ENCODE measurements around the gene EPN3.

EPN3 gene

GRCh38 chr17:50508573-50509460 is 23.7 kb upstream of the EPN3 start:
- Histone ChIP-seq H3K27me3 (replicated peaks; ENCODE audit: control insufficient read depth, insufficient read depth, low read length, poor library complexity, severe bottlenecking) (no peaks in the 10 kb centered on the region), H3K4me3 (ENCODE audit: insufficient read depth, low read depth, low read length, poor library complexity, severe bottlenecking) (peak overlapping the region; percentile 74), H3K4me1 (ENCODE audit: control insufficient read depth, insufficient read depth, low read length, poor library complexity, severe bottlenecking) (peaks cover 12% of the 10 kb centered on the region), H3K9me3 (ENCODE audit: control insufficient read depth, low read length) (no peaks in the 10 kb centered on the region), H3K36me3 (ENCODE audit: control insufficient read depth, insufficient read depth, low read length) (no peaks in the 10 kb centered on the region), H3K27ac (ENCODE audit: insufficient read depth, low read length, poor library complexity, severe bottlenecking) (peak overlapping the region; percentile 62)
- DNase-seq: no peak

GRCh38 chr17:50511058-50511457 is 21.5 kb upstream of the EPN3 start:
- H3K36me3 ChIP-seq (ENCODE audit: control insufficient read depth, insufficient read depth, low read length): no peaks in the 10 kb centered on the region
- peak in 1 of 3 donors; percentile 18 for DNase-seq
- H3K27me3 ChIP-seq (replicated peaks; ENCODE audit: control insufficient read depth, insufficient read depth, low read length, poor library complexity, severe bottlenecking): no peaks in the 10 kb centered on the region
- peaks cover 12% of the 10 kb centered on the region for H3K4me1 ChIP-seq (ENCODE audit: control insufficient read depth, insufficient read depth, low read length, poor library complexity, severe bottlenecking)
- H3K4me3 ChIP-seq (ENCODE audit: insufficient read depth, low read depth, low read length, poor library complexity, severe bottlenecking): peak overlapping the region; percentile 17
- peak overlapping the region; percentile 9 for H3K27ac ChIP-seq (ENCODE audit: insufficient read depth, low read length, poor library complexity, severe bottlenecking)
- no peaks in the 10 kb centered on the region for H3K9me3 ChIP-seq (ENCODE audit: control insufficient read depth, low read length)

- Histone ChIP-seq H3K27ac (ENCODE audit: insufficient read depth, low read length, poor library complexity, severe bottlenecking) (no peak overlapping the region), H3K9me3 (ENCODE audit: control insufficient read depth, low read length) (no peaks in the 10 kb centered on the region), H3K27me3 (replicated peaks; ENCODE audit: control insufficient read depth, insufficient read depth, low read length, poor library complexity, severe bottlenecking) (no peaks in the 10 kb centered on the region), H3K4me3 (ENCODE audit: insufficient read depth, low read depth, low read length, poor library complexity, severe bottlenecking) (no peak overlapping the region), H3K36me3 (ENCODE audit: control insufficient read depth, insufficient read depth, low read length) (no peaks in the 10 kb centered on the region), H3K4me1 (ENCODE audit: control insufficient read depth, insufficient read depth, low read length, poor library complexity, severe bottlenecking) (peaks cover 11% of the 10 kb centered on the region)
- no peak for DNase-seq
Observed at GRCh38 chr17:50513495-50513894, 19.0 kb upstream of the EPN3 start.

GRCh38 chr17:50514388-50514787 is 18.1 kb upstream of the EPN3 start:
- peaks cover 4% of the 10 kb centered on the region for H3K4me1 ChIP-seq (ENCODE audit: control insufficient read depth, insufficient read depth, low read length, poor library complexity, severe bottlenecking)
- no peaks in the 10 kb centered on the region for H3K36me3 ChIP-seq (ENCODE audit: control insufficient read depth, insufficient read depth, low read length)
- no peaks in the 10 kb centered on the region for H3K9me3 ChIP-seq (ENCODE audit: control insufficient read depth, low read length)
- no peaks in the 10 kb centered on the region for H3K27me3 ChIP-seq (replicated peaks; ENCODE audit: control insufficient read depth, insufficient read depth, low read length, poor library complexity, severe bottlenecking)
- H3K27ac ChIP-seq (ENCODE audit: insufficient read depth, low read length, poor library complexity, severe bottlenecking): no peak overlapping the region
- no peak for DNase-seq
- H3K4me3 ChIP-seq (ENCODE audit: insufficient read depth, low read depth, low read length, poor library complexity, severe bottlenecking): no peak overlapping the region

GRCh38 chr17:50514936-50515702 is 17.4 kb upstream of the EPN3 start:
- Histone ChIP-seq H3K4me3 (ENCODE audit: insufficient read depth, low read depth, low read length, poor library complexity, severe bottlenecking) (no peak overlapping the region), H3K4me1 (ENCODE audit: control insufficient read depth, insufficient read depth, low read length, poor library complexity, severe bottlenecking) (peaks cover 4% of the 10 kb centered on the region), H3K27me3 (replicated peaks; ENCODE audit: control insufficient read depth, insufficient read depth, low read length, poor library complexity, severe bottlenecking) (no peaks in the 10 kb centered on the region), H3K9me3 (ENCODE audit: control insufficient read depth, low read length) (no peaks in the 10 kb centered on the region), H3K27ac (ENCODE audit: insufficient read depth, low read length, poor library complexity, severe bottlenecking) (no peak overlapping the region), H3K36me3 (ENCODE audit: control insufficient read depth, insufficient read depth, low read length) (no peaks in the 10 kb centered on the region)
- DNase-seq: no peak

GRCh38 chr17:50517011-50517410 is 15.5 kb upstream of the EPN3 start:
- Histone ChIP-seq H3K27me3 (replicated peaks; ENCODE audit: control insufficient read depth, insufficient read depth, low read length, poor library complexity, severe bottlenecking) (no peaks in the 10 kb centered on the region), H3K4me3 (ENCODE audit: insufficient read depth, low read depth, low read length, poor library complexity, severe bottlenecking) (no peak overlapping the region), H3K4me1 (ENCODE audit: control insufficient read depth, insufficient read depth, low read length, poor library complexity, severe bottlenecking) (no peaks in the 10 kb centered on the region), H3K27ac (ENCODE audit: insufficient read depth, low read length, poor library complexity, severe bottlenecking) (no peak overlapping the region), H3K36me3 (ENCODE audit: control insufficient read depth, insufficient read depth, low read length) (no peaks in the 10 kb centered on the region), H3K9me3 (ENCODE audit: control insufficient read depth, low read length) (no peaks in the 10 kb centered on the region)
- no peak for DNase-seq

- H3K27ac ChIP-seq (ENCODE audit: insufficient read depth, low read length, poor library complexity, severe bottlenecking): no peak overlapping the region
- no peaks in the 10 kb centered on the region for H3K36me3 ChIP-seq (ENCODE audit: control insufficient read depth, insufficient read depth, low read length)
- no peaks in the 10 kb centered on the region for H3K4me1 ChIP-seq (ENCODE audit: control insufficient read depth, insufficient read depth, low read length, poor library complexity, severe bottlenecking)
- no peaks in the 10 kb centered on the region for H3K27me3 ChIP-seq (replicated peaks; ENCODE audit: control insufficient read depth, insufficient read depth, low read length, poor library complexity, severe bottlenecking)
- H3K4me3 ChIP-seq (ENCODE audit: insufficient read depth, low read depth, low read length, poor library complexity, severe bottlenecking): no peak overlapping the region
- H3K9me3 ChIP-seq (ENCODE audit: control insufficient read depth, low read length): no peaks in the 10 kb centered on the region
- DNase-seq: no peak
Observed at GRCh38 chr17:50517504-50518383, 14.8 kb upstream of the EPN3 start.

GRCh38 chr17:50518384-50519023 is 14.0 kb upstream of the EPN3 start:
- Histone ChIP-seq H3K27me3 (replicated peaks; ENCODE audit: control insufficient read depth, insufficient read depth, low read length, poor library complexity, severe bottlenecking) (no peaks in the 10 kb centered on the region), H3K27ac (ENCODE audit: insufficient read depth, low read length, poor library complexity, severe bottlenecking) (no peak overlapping the region), H3K9me3 (ENCODE audit: control insufficient read depth, low read length) (no peaks in the 10 kb centered on the region), H3K36me3 (ENCODE audit: control insufficient read depth, insufficient read depth, low read length) (no peaks in the 10 kb centered on the region), H3K4me3 (ENCODE audit: insufficient read depth, low read depth, low read length, poor library complexity, severe bottlenecking) (no peak overlapping the region), H3K4me1 (ENCODE audit: control insufficient read depth, insufficient read depth, low read length, poor library complexity, severe bottlenecking) (no peaks in the 10 kb centered on the region)
- DNase-seq: no peak

- H3K9me3 ChIP-seq (ENCODE audit: control insufficient read depth, low read length): no peaks in the 10 kb centered on the region
- H3K4me3 ChIP-seq (ENCODE audit: insufficient read depth, low read depth, low read length, poor library complexity, severe bottlenecking): no peak overlapping the region
- no peaks in the 10 kb centered on the region for H3K36me3 ChIP-seq (ENCODE audit: control insufficient read depth, insufficient read depth, low read length)
- H3K27me3 ChIP-seq (replicated peaks; ENCODE audit: control insufficient read depth, insufficient read depth, low read length, poor library complexity, severe bottlenecking): no peaks in the 10 kb centered on the region
- no peak for DNase-seq
- H3K4me1 ChIP-seq (ENCODE audit: control insufficient read depth, insufficient read depth, low read length, poor library complexity, severe bottlenecking): no peaks in the 10 kb centered on the region
- H3K27ac ChIP-seq (ENCODE audit: insufficient read depth, low read length, poor library complexity, severe bottlenecking): no peak overlapping the region
Observed at GRCh38 chr17:50519141-50519834, 13.2 kb upstream of the EPN3 start.

All from effector memory CD4-positive, alpha-beta T cell (primary cell).